ENCODE results near the gene MCF2L.

MCF2L gene

GRCh38 chr13:113014752-113015745, 46.0 kb downstream of the MCF2L start:
- no peak for TF ChIP-seq CSRNP3 (CRISPR knock-in tag; IDR thresholded peaks at IDR 0.05)
- TF ChIP-seq TOX (CRISPR knock-in tag; IDR thresholded peaks at IDR 0.05; ENCODE audit: borderline replicate concordance) = no peak
- no peak for TF ChIP-seq CREB5 (CRISPR knock-in tag; IDR thresholded peaks at IDR 0.05; ENCODE audit: low read depth)
- no peak for TF ChIP-seq ZNF70 (CRISPR knock-in tag; IDR thresholded peaks at IDR 0.05)
- TF ChIP-seq GLIS3 (CRISPR knock-in tag; IDR thresholded peaks at IDR 0.05) = no peak
- no peak for TF ChIP-seq ZFP3 (CRISPR knock-in tag; IDR thresholded peaks at IDR 0.05)
- TF ChIP-seq ESRRG (CRISPR knock-in tag; IDR thresholded peaks at IDR 0.05) = no peak
- no peak for TF ChIP-seq CSDC2 (CRISPR knock-in tag; IDR thresholded peaks at IDR 0.05)
- no peak for TF ChIP-seq TCF4 (CRISPR knock-in tag; IDR thresholded peaks at IDR 0.05; ENCODE audit: borderline replicate concordance)
- TF ChIP-seq ZNF8 (CRISPR knock-in tag; IDR thresholded peaks at IDR 0.05) = no peak
- TF ChIP-seq OSR1 (CRISPR knock-in tag; IDR thresholded peaks at IDR 0.05) = no peak
- TF ChIP-seq ZNF565 (CRISPR knock-in tag; conservative IDR thresholded peaks at IDR 0.05; ENCODE audit: low read depth) = no peak
- TF ChIP-seq PATZ1 (CRISPR knock-in tag; IDR thresholded peaks at IDR 0.05; ENCODE audit: borderline replicate concordance) = no peak
- no peak for TF ChIP-seq TSHZ2 (CRISPR knock-in tag; IDR thresholded peaks at IDR 0.05)
- ATAC-seq = no peak

GRCh38 chr13:113015826-113016525, 47.0 kb downstream of the MCF2L start:
- no peak for ATAC-seq
- TF ChIP-seq ZNF8 (CRISPR knock-in tag; IDR thresholded peaks at IDR 0.05) (no peak), ZFP3 (CRISPR knock-in tag; IDR thresholded peaks at IDR 0.05) (no peak), ISL1 (CRISPR knock-in tag; IDR thresholded peaks at IDR 0.05) (no peak), CSRNP3 (CRISPR knock-in tag; IDR thresholded peaks at IDR 0.05) (no peak), ZFP30 (CRISPR knock-in tag; IDR thresholded peaks at IDR 0.05) (no peak), POU6F1 (CRISPR knock-in tag; IDR thresholded peaks at IDR 0.05; ENCODE audit: borderline replicate concordance, low read depth) (no peak), PATZ1 (CRISPR knock-in tag; IDR thresholded peaks at IDR 0.05; ENCODE audit: borderline replicate concordance) (no peak), SNAI2 (CRISPR knock-in tag; IDR thresholded peaks at IDR 0.05) (no peak), RARB (CRISPR knock-in tag; IDR thresholded peaks at IDR 0.05) (no peak), TSHZ2 (CRISPR knock-in tag; IDR thresholded peaks at IDR 0.05) (no peak), GLIS3 (CRISPR knock-in tag; IDR thresholded peaks at IDR 0.05) (no peak), TOX (CRISPR knock-in tag; IDR thresholded peaks at IDR 0.05; ENCODE audit: borderline replicate concordance) (no peak)
